CD4-positive, alpha-beta memory T cell (primary cell): ENCODE results near the gene RGS9BP. TPM values are rescaled to one million over a fixed set of nuclear protein-coding genes. Genes with fewer than 3 reads are reported as not detected.
A peak's percentile ranks its signal among the peaks of the same experiment; 100 is the strongest.
"Not testable (repeated sequence)": the region's sequence is repeated elsewhere in the genome, so short reads cannot be mapped to it uniquely, and the experiment has no call there.

Experiments used
- CTCF ChIA-PET: fragments of 350-600 bp; sonication (Branson Sonifier 250); formaldehyde crosslinking; loops from one replicate; lab custom pipeline; 2021; ENCODE audit warnings: inconsistent platforms; ENCODE audit not compliant: partially characterized antibody; lab: Charles Lee
- POLR2A ChIA-PET: fragments of 350-600 bp; sonication (Branson Sonifier 250); formaldehyde crosslinking; loops from one replicate; lab custom pipeline; 2021; ENCODE audit not compliant: partially characterized antibody; lab: Charles Lee
- DNase-seq, 5 donors: peaks; one replicate each; pipeline versions ENCODE4 v3.0.0 to v3.0.0-alpha.2; 2020 to 2022; ENCODE audit warnings: mixed read lengths in 1 of 5
- H3K27ac ChIP-seq: one replicate; pipeline ENCODE4 v1.7.0; 2013; ENCODE audit warnings: low read depth, low read length
- H3K27me3 ChIP-seq: 2 replicates; pipeline ENCODE4 v1.7.0; 2013; ENCODE audit warnings: mild to moderate bottlenecking, low read length, moderate library complexity; ENCODE audit not compliant: insufficient read depth
- H3K36me3 ChIP-seq: 2 replicates; pipeline ENCODE4 v1.7.0; 2013; ENCODE audit warnings: mild to moderate bottlenecking, low read length, moderate library complexity; ENCODE audit not compliant: insufficient read depth
- H3K4me1 ChIP-seq: 2 replicates; pipeline ENCODE4 v1.7.0; 2013; ENCODE audit warnings: mild to moderate bottlenecking, low read length, moderate library complexity; ENCODE audit not compliant: insufficient read depth
- H3K4me3 ChIP-seq, 2 donors: one replicate each; pipeline ENCODE4 v1.7.0; 2013; ENCODE audit warnings: low read length in 2 of 2, mild to moderate bottlenecking in 1 of 2
- H3K9me3 ChIP-seq, 2 donors: one replicate each; pipeline ENCODE4 v1.7.0; 2013; ENCODE audit warnings: low read length in 2 of 2, control low read depth in 1 of 2; ENCODE audit not compliant: control insufficient read depth in 1 of 2
- H3K27ac Mint-ChIP-seq, 7 donors: one replicate each; pipeline ENCODE4 v1.8.0; 2020 to 2021; ENCODE audit warnings: mixed read lengths in 7 of 7, mild to moderate bottlenecking in 6 of 7, inconsistent platforms in 3 of 7, moderate library complexity in 3 of 7
- H3K27me3 Mint-ChIP-seq, 2 donors: one replicate each; pipeline ENCODE4 v1.8.0; 2020 to 2021; ENCODE audit warnings: mixed read lengths in 2 of 2
- H3K36me3 Mint-ChIP-seq, 2 donors: one replicate each; pipeline ENCODE4 v1.8.0; 2020 to 2021; ENCODE audit warnings: mixed read lengths in 2 of 2, inconsistent platforms in 1 of 2, mild to moderate bottlenecking in 1 of 2
- H3K4me1 Mint-ChIP-seq, 4 donors: one replicate each; pipeline ENCODE4 v1.8.0; 2020 to 2021; ENCODE audit warnings: mixed read lengths in 4 of 4, mild to moderate bottlenecking in 1 of 4
- H3K4me3 Mint-ChIP-seq, 8 donors: one replicate each; pipeline ENCODE4 v1.8.0; 2020 to 2021; ENCODE audit warnings: mixed read lengths in 8 of 8, mild to moderate bottlenecking in 7 of 8, moderate library complexity in 6 of 8, inconsistent platforms in 3 of 8
- H3K9me3 Mint-ChIP-seq, 8 donors: one replicate each; pipeline ENCODE4 v1.8.0; 2020 to 2021; ENCODE audit warnings: mixed read lengths in 8 of 8, mild to moderate bottlenecking in 5 of 8, inconsistent platforms in 3 of 8, moderate library complexity in 1 of 8
- intact Hi-C: fragments of 100-400 bp; cut with micrococcal nuclease; formaldehyde crosslinking; loops from one replicate; pipeline ENCODE4 v1.15.1; 2023
- polyA plus RNA-seq, 2 donors: library from polyadenylated mRNA; unstranded; fragments of 300-500 nt; fragmentation: Illumina TruSeq; gene quantifications; one replicate each; pipeline ENCODE4 v1.2.3, GENCODE V29; 2021
- total RNA-seq, 2 experiments: library from RNA; stranded (reverse); gene quantifications; one replicate each; pipeline ENCODE4 v1.2.3, GENCODE V29; 2021

RGS9BP gene
- total and polyA plus RNA-seq, 4 experiments from 2014 or later = 0.08 to 0.89 (median 0.39) TPM

DNA sequence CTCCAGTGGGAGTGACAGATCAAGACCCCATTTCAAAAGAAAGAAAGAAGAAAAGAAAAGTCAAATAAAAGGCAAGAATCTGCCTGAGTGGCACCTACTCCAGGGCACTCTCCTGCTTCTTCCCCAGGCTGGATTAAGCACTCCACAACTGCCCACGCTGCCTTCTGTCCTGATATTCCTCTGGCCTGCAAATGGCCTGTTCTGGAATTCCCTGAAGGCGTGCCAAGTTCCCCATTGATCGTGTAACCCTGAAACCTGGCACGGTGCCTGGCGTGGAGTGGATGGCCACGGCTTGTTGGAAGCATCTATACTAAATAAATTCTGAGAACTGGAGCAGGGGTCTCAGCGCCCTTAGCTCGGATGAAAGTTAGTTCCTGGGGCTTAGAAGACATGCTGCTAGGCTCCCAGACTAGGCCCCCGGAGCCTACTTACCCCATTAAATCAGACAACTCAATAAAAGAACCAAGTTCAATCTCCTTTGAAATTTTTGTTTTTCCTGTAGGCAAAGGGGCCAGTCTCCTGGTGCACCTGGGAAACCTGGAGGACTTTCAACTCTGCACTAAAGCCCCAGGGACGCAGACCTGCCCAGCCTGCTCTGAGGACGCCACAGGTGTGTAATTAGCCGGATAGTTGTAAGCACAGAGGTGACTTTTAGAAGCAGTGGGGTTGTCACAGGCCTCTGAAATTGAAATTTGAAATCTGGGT, 22.6 kb upstream of the RGS9BP start:
- H3K27ac Mint-ChIP-seq = no peak overlapping the region
- ChIA-PET POLR2A (no interaction called here), CTCF (no interaction called here)
- Histone ChIP-seq H3K27me3 (no peaks in the 10 kb centered on the region), H3K4me1 (no peaks in the 10 kb centered on the region), H3K4me3 (no peak overlapping the region), H3K36me3 (peaks cover 16% of the 10 kb centered on the region), H3K9me3 (no peaks in the 10 kb centered on the region), H3K27ac (no peak overlapping the region)
- no peaks in the 10 kb centered on the region for H3K4me1 Mint-ChIP-seq
- no peaks in the 10 kb centered on the region for H3K9me3 Mint-ChIP-seq
- H3K27me3 Mint-ChIP-seq = no peaks in the 10 kb centered on the region
- intact Hi-C loops = no loop called here
- DNase-seq = no peak
- no peak overlapping the region for H3K4me3 Mint-ChIP-seq
- H3K36me3 Mint-ChIP-seq = peaks cover 21 to 40% of the 10 kb centered on the region in 2 donors

DNA sequence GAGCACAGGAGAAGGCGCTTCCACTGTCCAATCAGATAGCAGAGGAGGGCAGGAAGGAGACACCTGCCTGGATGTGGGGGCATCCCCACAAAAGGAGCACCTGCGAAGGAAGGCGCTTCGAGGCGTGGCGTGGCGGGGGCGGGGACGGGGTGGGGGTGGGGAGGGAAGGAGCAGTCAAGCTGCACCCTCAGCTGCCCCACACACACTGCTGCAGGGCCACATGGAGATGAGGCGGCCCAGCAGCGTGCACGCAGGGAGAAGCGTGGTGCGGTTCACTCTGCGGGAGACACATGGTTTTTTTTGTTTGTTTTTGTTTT, 22.1 kb upstream of the RGS9BP start:
- H3K27me3 Mint-ChIP-seq = no peaks in the 10 kb centered on the region
- no peaks in the 10 kb centered on the region for H3K4me1 Mint-ChIP-seq
- Histone ChIP-seq H3K4me1 (no peaks in the 10 kb centered on the region), H3K36me3 (peaks cover 19% of the 10 kb centered on the region), H3K27ac (no peak overlapping the region), H3K4me3 (no peak overlapping the region), H3K27me3 (no peaks in the 10 kb centered on the region), H3K9me3 (no peaks in the 10 kb centered on the region)
- no peak for DNase-seq
- POLR2A ChIA-PET = no interaction called here
- peaks cover 18 to 41% of the 10 kb centered on the region in 2 donors for H3K36me3 Mint-ChIP-seq
- no peak overlapping the region for H3K4me3 Mint-ChIP-seq
- no peak overlapping the region for H3K27ac Mint-ChIP-seq
- CTCF ChIA-PET = no interaction called here
- intact Hi-C loops = no loop called here
- H3K9me3 Mint-ChIP-seq = no peaks in the 10 kb centered on the region

DNA sequence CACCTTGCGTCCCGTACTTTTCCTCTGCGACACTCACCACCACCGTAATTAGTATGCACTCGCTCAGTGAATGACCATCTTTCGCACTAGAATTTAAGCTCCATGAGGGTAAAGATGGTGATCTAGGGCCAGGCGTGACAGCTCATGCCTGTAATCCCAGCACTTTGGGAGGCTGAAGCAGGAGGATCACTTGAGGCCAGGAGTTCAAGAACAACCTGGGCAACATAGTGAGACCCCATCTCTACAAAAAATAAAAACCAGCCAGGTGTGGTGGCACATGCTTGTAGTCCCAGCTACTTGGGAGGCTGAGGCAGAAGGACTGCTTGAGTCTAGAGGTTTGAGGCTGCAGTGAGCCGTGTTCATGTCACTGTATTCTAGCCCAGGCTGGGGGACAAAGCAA, 19.3 kb upstream of the RGS9BP start:
- H3K4me3 ChIP-seq, H3K27me3 Mint-ChIP-seq, H3K4me3 Mint-ChIP-seq, H3K27ac Mint-ChIP-seq, H3K27me3 ChIP-seq, H3K27ac ChIP-seq, H3K9me3 ChIP-seq, DNase-seq, H3K4me1 Mint-ChIP-seq, H3K4me1 ChIP-seq, intact Hi-C loops, H3K9me3 Mint-ChIP-seq: not testable (repeated sequence)
- peaks cover 7 to 41% of the 10 kb centered on the region in 2 donors for H3K36me3 Mint-ChIP-seq
- CTCF ChIA-PET = interaction anchor here (1.1 to 1.8 kb wide), 3 partner anchors 20 to 58 kb away, joined by 3 to 5 read pairs (median 5); partner anchors contain the start of gene RGS9BP
- POLR2A ChIA-PET = interaction anchor here (0.6 to 1.8 kb wide), 2 partner anchors 8 to 19 kb away, joined by 3 to 4 read pairs; partner anchors contain the start of gene ANKRD27
- peaks cover 15% of the 10 kb centered on the region for H3K36me3 ChIP-seq

DNA sequence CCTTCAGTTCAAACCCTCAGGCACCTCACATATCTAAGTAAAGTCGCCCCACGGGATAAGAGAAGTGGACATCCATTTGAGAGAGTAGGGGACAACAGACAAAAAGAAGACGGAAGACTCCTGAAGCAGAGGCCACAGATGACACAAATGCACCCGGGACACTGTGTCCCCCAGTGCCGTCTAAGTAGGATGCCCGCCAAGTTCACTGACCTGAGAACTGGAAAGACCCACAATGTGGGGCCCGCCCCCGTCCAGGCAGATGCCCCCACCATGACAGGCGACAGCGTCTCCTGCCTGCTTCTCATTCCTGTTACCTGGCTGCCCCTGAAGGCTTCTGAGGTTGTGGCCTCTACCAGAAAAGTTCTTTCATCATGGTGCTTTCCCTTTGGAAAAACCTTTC, 17.6 kb upstream of the RGS9BP start:
- intact Hi-C loops = no loop called here
- Mint-ChIP-seq H3K4me1 (peaks cover 0 to 4% (median 2%) of the 10 kb centered on the region in 4 donors), H3K4me3 (no peak overlapping the region), H3K36me3 (peaks cover 7 to 37% of the 10 kb centered on the region in 2 donors), H3K27me3 (no peaks in the 10 kb centered on the region), H3K27ac (peak overlapping the region in 1 of 7 donors; percentile 31), H3K9me3 (no peaks in the 10 kb centered on the region)
- H3K27ac ChIP-seq = no peak overlapping the region
- H3K27me3 ChIP-seq = no peaks in the 10 kb centered on the region
- no peaks in the 10 kb centered on the region for H3K9me3 ChIP-seq
- no peaks in the 10 kb centered on the region for H3K4me1 ChIP-seq
- POLR2A ChIA-PET = interaction anchor here (0.7 kb wide), 1 partner anchor 65 kb away, joined by 3 read pairs; no protein-coding TSS in a partner anchor
- no peak for DNase-seq
- H3K4me3 ChIP-seq = no peak overlapping the region
- CTCF ChIA-PET = no interaction called here
- H3K36me3 ChIP-seq = peaks cover 11% of the 10 kb centered on the region

DNA sequence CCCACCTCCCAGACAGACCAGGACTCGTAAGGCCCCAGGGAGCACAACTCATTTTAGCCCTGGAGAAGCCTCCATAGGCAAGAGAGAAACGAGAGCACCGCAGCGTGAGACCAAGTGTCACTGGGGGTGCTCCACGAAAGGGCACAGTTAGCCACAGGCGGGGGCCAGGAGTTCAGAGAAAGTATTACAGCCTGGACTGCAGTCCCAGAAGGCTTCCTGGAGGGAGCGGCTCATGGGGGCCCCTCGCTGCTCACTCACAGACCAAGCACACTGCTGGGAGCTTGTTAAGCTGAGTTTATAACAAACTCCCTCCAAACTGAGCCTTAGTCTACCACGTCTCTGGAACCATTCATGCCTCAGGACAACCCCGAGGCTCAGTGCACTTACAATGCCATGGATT, 17.1 kb upstream of the RGS9BP start:
- DNase-seq = no peak
- ChIA-PET CTCF (no interaction called here), POLR2A (no interaction called here)
- Mint-ChIP-seq H3K27ac (no peak overlapping the region), H3K9me3 (no peaks in the 10 kb centered on the region), H3K27me3 (no peaks in the 10 kb centered on the region), H3K4me3 (no peak overlapping the region), H3K4me1 (peaks cover 0 to 4% (median 3%) of the 10 kb centered on the region in 4 donors), H3K36me3 (peaks cover 7 to 35% of the 10 kb centered on the region in 2 donors)
- H3K9me3 ChIP-seq = no peaks in the 10 kb centered on the region
- no peak overlapping the region for H3K27ac ChIP-seq
- H3K36me3 ChIP-seq = peaks cover 11% of the 10 kb centered on the region
- H3K27me3 ChIP-seq = no peaks in the 10 kb centered on the region
- intact Hi-C loops = no loop called here
- no peaks in the 10 kb centered on the region for H3K4me1 ChIP-seq
- no peak overlapping the region for H3K4me3 ChIP-seq

DNA sequence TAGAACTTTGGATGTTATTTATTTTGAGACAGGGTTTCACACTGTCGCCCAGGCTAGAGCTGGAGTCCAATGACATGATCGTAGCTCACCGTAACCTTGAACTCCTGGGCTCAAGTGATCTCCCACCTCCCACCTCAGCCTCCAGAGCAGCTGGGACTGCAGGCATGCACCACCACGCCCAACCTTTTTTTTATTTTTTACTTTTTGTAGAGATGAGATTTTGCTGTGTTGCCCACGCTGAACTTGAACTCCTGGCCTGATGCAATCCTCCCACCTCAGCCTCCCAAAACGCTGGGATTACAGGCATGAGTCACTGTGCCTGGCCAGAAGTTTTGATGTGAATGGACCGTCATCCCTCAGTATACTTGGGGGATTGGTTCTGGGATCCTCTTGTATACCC, 14.3 kb upstream of the RGS9BP start:
- H3K9me3 ChIP-seq = no peaks in the 10 kb centered on the region
- peaks cover 0 to 4% (median 4%) of the 10 kb centered on the region in 4 donors for H3K4me1 Mint-ChIP-seq
- POLR2A ChIA-PET = no interaction called here
- H3K27me3 ChIP-seq = no peaks in the 10 kb centered on the region
- no peaks in the 10 kb centered on the region for H3K4me1 ChIP-seq
- intact Hi-C loops = no loop called here
- no peak overlapping the region for H3K27ac ChIP-seq
- H3K4me3 ChIP-seq = no peak overlapping the region
- no peak overlapping the region for H3K27ac Mint-ChIP-seq
- no peaks in the 10 kb centered on the region for H3K9me3 Mint-ChIP-seq
- H3K36me3 Mint-ChIP-seq = peaks cover 3 to 24% of the 10 kb centered on the region in 2 donors
- CTCF ChIA-PET = no interaction called here
- H3K36me3 ChIP-seq = peaks cover 8% of the 10 kb centered on the region
- no peaks in the 10 kb centered on the region for H3K27me3 Mint-ChIP-seq
- no peak for DNase-seq
- H3K4me3 Mint-ChIP-seq = no peak overlapping the region

DNA sequence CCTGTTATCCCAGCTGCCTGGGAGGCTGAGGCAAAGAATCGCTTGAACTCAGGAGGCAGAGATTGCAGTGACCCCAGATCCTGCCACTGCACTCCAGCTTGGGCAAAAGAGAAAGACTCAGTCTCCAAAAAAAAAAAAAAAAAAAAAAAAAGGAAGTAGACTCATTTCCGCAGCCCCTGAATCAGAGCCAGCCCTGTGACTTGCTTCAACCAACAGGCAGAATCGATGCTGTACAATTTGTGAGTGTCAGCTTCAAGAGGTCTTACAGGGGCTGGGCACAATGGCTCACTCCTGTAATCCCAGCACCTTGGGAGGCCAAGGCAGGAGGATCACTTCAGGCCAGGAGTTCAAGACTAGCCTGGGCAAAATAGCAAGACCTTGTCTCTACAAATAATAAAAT, 13.5 kb upstream of the RGS9BP start:
- Histone ChIP-seq H3K9me3 (no peaks in the 10 kb centered on the region), H3K27ac (no peak overlapping the region), H3K27me3 (no peaks in the 10 kb centered on the region), H3K36me3 (peaks cover 12% of the 10 kb centered on the region), H3K4me3 (no peak overlapping the region), H3K4me1 (no peaks in the 10 kb centered on the region)
- Mint-ChIP-seq H3K4me1 (peaks cover 0 to 4% (median 4%) of the 10 kb centered on the region in 4 donors), H3K27ac (peak overlapping the region in 2 of 7 donors; percentile 15 to 37), H3K9me3 (no peaks in the 10 kb centered on the region), H3K36me3 (peaks cover 3 to 21% of the 10 kb centered on the region in 2 donors), H3K4me3 (no peak overlapping the region), H3K27me3 (no peaks in the 10 kb centered on the region)
- ChIA-PET CTCF (no interaction called here), POLR2A (no interaction called here)
- DNase-seq = no peak
- intact Hi-C loops = no loop called here
